Cortex of kidney (tissue), 1 donor: Measurements from ENCODE around the gene MED9.

ENCODE experiments used
- DNase-seq: peaks from one replicate; lab custom pipeline; 2025; lab: John Stamatoyannopoulos, UW

MED9 gene

GRCh38 chr17:17538417-17539391 is 61.9 kb downstream of the MED9 start:
- DNase-seq: no peak

- no peak for DNase-seq
These were observed 62.8 kb downstream of the MED9 start for GRCh38 chr17:17539591-17539990.

GRCh38 chr17:17540278-17540906 is 63.6 kb downstream of the MED9 start:
- DNase-seq: no peak

- no peak for DNase-seq
These were observed 64.3 kb downstream of the MED9 start for GRCh38 chr17:17540935-17541639.

- DNase-seq: no peak
These were observed 64.8 kb downstream of the MED9 start for GRCh38 chr17:17541640-17542001.
